Brain microvascular endothelial cell (primary cell): Measurements from ENCODE around the gene WNT4.

Experiments
- DNase-seq: peaks from one replicate; pipeline ENCODE4 v3.0.0-alpha.2; 2020
- H3K27ac ChIP-seq: fragments of 250-450 bp; sonication (Bioruptor Pico); 2 replicates; pipeline ENCODE4 v1.5.1; 2020; ENCODE audit warnings: mild to moderate bottlenecking, moderate library complexity
- H3K27me3 ChIP-seq: fragments of 250-450 bp; sonication (Bioruptor Pico); replicated peaks from 2 replicates; pipeline ENCODE4 v1.5.1; 2020; ENCODE audit warnings: mild to moderate bottlenecking
- H3K36me3 ChIP-seq: fragments of 250-450 bp; sonication (Bioruptor Pico); replicated peaks from 2 replicates; pipeline ENCODE4 v1.5.1; 2020; ENCODE audit warnings: mild to moderate bottlenecking
- H3K4me3 ChIP-seq: 2 replicates; pipeline ENCODE4 v1.5.1; 2011; ENCODE audit warnings: low read depth, mild to moderate bottlenecking, control low read depth, low read length, moderate library complexity
- CTCF ChIP-seq: IDR thresholded peaks from 2 replicates; pipeline ENCODE4 v1.5.1; 2011; ENCODE audit warnings: low read depth, mild to moderate bottlenecking, moderate library complexity, low read length, control low read depth, inconsistent platforms; ENCODE audit errors: missing control alignments
- in situ Hi-C: cut with HindIII; loops from 2 replicates; pipeline ENCODE4 v1.10.0; 2017; ENCODE audit warnings: low sequenced_read_pairs, low pct_ligation_motif_present

The WNT4 gene

GRCh38 chr1:22143065-22144033, at the start of gene WNT4:
Gene WNT4 (minus strand): TSS chr1:22143097. CDS start chr1:22142922, 175 bp downstream.
- no peak for TF ChIP-seq CTCF
- DNase-seq: no peak
- Histone ChIP-seq H3K4me3 (peak within 1 kb of the TSS; percentile 15), H3K27ac (no peak within 1 kb of the TSS), H3K36me3 (no peaks in the 10 kb centered on the region), H3K27me3 (peaks cover 43% of the 10 kb centered on the region)
- in situ Hi-C loops: no loop called here

GRCh38 chr1:22190731-22191130, 47.8 kb upstream of the WNT4 start:
- Histone ChIP-seq H3K27ac (no peak overlapping the region), H3K27me3 (peaks cover 2% of the 10 kb centered on the region), H3K36me3 (no peaks in the 10 kb centered on the region), H3K4me3 (no peak overlapping the region)
- in situ Hi-C loops: no loop called here
- DNase-seq: no peak
- TF ChIP-seq CTCF: no peak

GRCh38 chr1:22190251-22190650, 47.4 kb upstream of the WNT4 start:
- Histone ChIP-seq H3K27me3 (peaks cover 2% of the 10 kb centered on the region), H3K27ac (no peak overlapping the region), H3K36me3 (no peaks in the 10 kb centered on the region), H3K4me3 (no peak overlapping the region)
- DNase-seq: no peak
- in situ Hi-C loops: no loop called here
- TF ChIP-seq CTCF: no peak

- no peak for DNase-seq
- TF ChIP-seq CTCF: no peak
- in situ Hi-C loops: no loop called here
- H3K27ac ChIP-seq: no peak overlapping the region
- H3K36me3 ChIP-seq: no peaks in the 10 kb centered on the region
- H3K27me3 ChIP-seq: peaks cover 2% of the 10 kb centered on the region
- no peak overlapping the region for H3K4me3 ChIP-seq
These were observed 46.7 kb upstream of the WNT4 start for GRCh38 chr1:22189619-22190018.

GRCh38 chr1:22188914-22189313, 46.0 kb upstream of the WNT4 start:
- Histone ChIP-seq H3K36me3 (no peaks in the 10 kb centered on the region), H3K27me3 (peaks cover 2% of the 10 kb centered on the region), H3K27ac (no peak overlapping the region), H3K4me3 (no peak overlapping the region)
- in situ Hi-C loops: no loop called here
- TF ChIP-seq CTCF: no peak
- DNase-seq: no peak
